ENCODE data around the gene PRR15L. TPM values are rescaled to one million over a fixed set of nuclear protein-coding genes. Genes with fewer than 3 reads are reported as not detected.
A peak's percentile ranks its signal among the peaks of the same experiment; 100 is the strongest.

Gene PRR15L
- total and polyA plus RNA-seq, 2 of the 4 experiments (the other 2 are of a cell fraction), result not detected

- dilution Hi-C loops (cut with HindIII; ENCODE audit: low sequenced_read_pairs, unreplicated experiment) (no loop called here), in situ Hi-C loops (cut with MboI; ENCODE audit: low sequenced_read_pairs) (no loop called here), intact Hi-C loops (cut with micrococcal nuclease) (no loop called here)
- no peak overlapping the region for H2AK9ac ChIP-seq (replicated peaks; ENCODE audit: low read depth, low read length, poor library complexity)
- 0 out of 3 replicates have a peak overlapping the region, but pooled peaks have one; percentile 39 for H2BK15ac ChIP-seq (ENCODE audit: low read depth, low read length)
- H2AK5ac ChIP-seq (ENCODE audit: low read depth, low read length), result peak overlapping the region; percentile 52; the same call in 1 of the 2 replicates
- no peak overlapping the region for H3K4me2 ChIP-seq (ENCODE audit: low read depth, low read length)
- no TSS peak for BruUV-seq (replicated peaks)
- H4K91ac ChIP-seq (ENCODE audit: insufficient read depth, low read depth, low read length), result no peak overlapping the region
- H3K27ac ChIP-seq (ENCODE audit: insufficient read depth, low read length), result no peak overlapping the region
- no peak overlapping the region for H3K4me3 ChIP-seq (ENCODE audit: insufficient read depth, low read depth, low read length)
- no peaks in the 10 kb centered on the region; the same call in 1 of the 2 replicates for H3K27me3 ChIP-seq (ENCODE audit: control insufficient read depth, insufficient read depth, low read length)
- H3K9me1 ChIP-seq (ENCODE audit: insufficient read depth, low read length), result peaks cover 11% of the 10 kb centered on the region; the same call in 1 of the 2 replicates
- ChIA-PET POLR2A (ENCODE audit: unreplicated experiment) (no interaction called here), CTCF (interaction anchor here (1.4 kb wide), 1 partner anchor 12 kb away, joined by 3 read pairs; no protein-coding TSS in a partner anchor)
- peak; percentile 72 for DNase-seq
- peak overlapping the region; percentile 40; the same call in 1 of the 2 replicates for H4K5ac ChIP-seq (ENCODE audit: low read depth, low read length)
- no peak overlapping the region for H3K14ac ChIP-seq (replicated peaks; ENCODE audit: low read depth, low read length)
- H3K56ac ChIP-seq (ENCODE audit: extremely low read depth, insufficient read depth, low read length), result no peak overlapping the region
- H4K20me1 ChIP-seq (ENCODE audit: insufficient read depth, low read length), result no peaks in the 10 kb centered on the region
- 33% methylated on average over 2 of the region's 4 CpGs; no CpG with 5 or more reads in 1 of the 2 experiments for WGBS, 2 experiments (ENCODE audit: extremely low coverage in 2 of 2, insufficient read length in 1 of 2)
- no peak overlapping the region for H3K9ac ChIP-seq (ENCODE audit: low read depth, low read length)
- H2BK20ac ChIP-seq (ENCODE audit: low read depth, low read length), result no peak overlapping the region
- no peak overlapping the region for H3K23ac ChIP-seq (ENCODE audit: low read depth, low read length)
- peak overlapping the region in 1 of 2 experiments; percentile 69; a peak in 2 of 4 replicates for H4K8ac ChIP-seq (ENCODE audit: low read depth in 2 of 2, low read length in 2 of 2)
- H3K4me1 ChIP-seq (ENCODE audit: control insufficient read depth, insufficient read depth, low read length), result peaks cover 11% of the 10 kb centered on the region
- no peak overlapping the region for H2BK5ac ChIP-seq (ENCODE audit: low read depth, low read length, poor library complexity, severe bottlenecking)
- H3K79me1 ChIP-seq (ENCODE audit: low read depth in 1 of 2, low read length in 2 of 2), result no peaks in the 10 kb centered on the region
- H2AFZ ChIP-seq (replicated peaks; ENCODE audit: low read length, poor library complexity), result peak overlapping the region; percentile 36
- no peaks in the 10 kb centered on the region for H3K9me3 ChIP-seq (ENCODE audit: control insufficient read depth, insufficient read depth, low read length)
- H2BK120ac ChIP-seq (ENCODE audit: low read depth, low read length), result 0 out of 2 replicates have a peak overlapping the region, but pooled peaks have one; percentile 22
- H3K36me3 ChIP-seq (ENCODE audit: control insufficient read depth, insufficient read depth, low read length), result no peaks in the 10 kb centered on the region
- ATAC-seq (ENCODE audit: low read depth), result no peak
- peak overlapping the region; percentile 43; the same call in 1 of the 2 replicates for H3K4ac ChIP-seq (ENCODE audit: low read depth, low read length)
- H3K18ac ChIP-seq (ENCODE audit: low read depth, low read length), result no peak overlapping the region
- TF ChIP-seq MAFK (IDR thresholded peaks at IDR 0.05; ENCODE audit: low read depth, low read length) (no peak), MXI1 (IDR thresholded peaks at IDR 0.05; ENCODE audit: borderline replicate concordance, low read depth, low read length) (no peak), NFE2L2 (IDR thresholded peaks at IDR 0.05; ENCODE audit: low read depth, low read length) (no peak), RCOR1 (IDR thresholded peaks at IDR 0.05; ENCODE audit: insufficient replicate concordance, low read length) (no peak), CHD1 (IDR thresholded peaks at IDR 0.05; ENCODE audit: low read depth, low read length) (no peak), CEBPB (IDR thresholded peaks at IDR 0.05; ENCODE audit: low read depth, low read length) (peak; percentile 59; the same call in 1 of the 2 replicates)
These were observed 41.9 kb upstream of the PRR15L start for GRCh38 chr17:47999582-47999981.
